ENCODE results near the gene PCDHGA9.
"Not testable (repeated sequence)": the region's sequence is repeated elsewhere in the genome, so short reads cannot be mapped to it uniquely, and the experiment has no call there.

Gene PCDHGA9

DNA sequence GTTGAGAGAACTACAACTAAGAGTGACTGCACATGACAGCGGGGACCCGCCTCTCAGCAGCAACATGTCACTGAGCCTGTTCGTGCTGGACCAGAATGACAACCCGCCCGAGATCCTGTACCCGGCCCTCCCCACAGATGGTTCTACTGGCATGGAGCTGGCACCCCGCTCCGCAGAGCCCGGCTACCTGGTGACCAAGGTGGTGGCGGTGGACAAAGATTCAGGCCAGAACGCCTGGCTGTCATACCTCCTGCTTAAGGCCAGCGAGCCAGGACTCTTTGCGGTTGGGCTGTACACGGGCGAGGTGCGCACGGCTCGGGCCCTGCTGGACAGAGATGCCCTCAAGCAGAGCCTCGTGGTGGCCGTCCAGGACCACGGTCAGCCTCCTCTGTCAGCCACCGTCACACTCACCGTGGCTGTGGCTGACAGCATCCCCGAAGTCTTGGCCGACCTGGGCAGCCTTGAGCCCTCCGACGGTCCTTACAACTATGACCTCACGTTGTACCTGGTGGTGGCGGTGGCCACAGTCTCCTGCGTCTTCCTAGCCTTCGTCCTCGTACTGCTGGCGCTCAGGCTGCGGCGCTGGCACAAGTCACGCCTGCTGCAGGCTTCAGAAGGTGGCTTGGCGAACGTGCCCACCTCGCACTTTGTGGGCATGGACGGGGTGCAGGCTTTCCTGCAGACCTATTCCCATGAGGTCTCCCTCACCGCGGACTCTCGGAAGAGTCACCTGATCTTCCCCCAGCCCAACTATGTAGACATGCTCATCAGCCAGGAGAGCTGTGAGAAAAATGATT, 17.9 kb upstream of the PCDHGA9 start:
- DNase-seq = no peak

GRCh38 chr5:141387557-141388311, 14.8 kb upstream of the PCDHGA9 start, which contains the start of gene PCDHGB4:
Gene PCDHGB4, plus strand, starts transcription at chr5:141387698. Its CDS starts 187 bp downstream, at chr5:141387885.
- not testable (repeated sequence) for DNase-seq

- no peak for DNase-seq
Measured at GRCh38 chr5:141388661-141389060, 13.9 kb upstream of the PCDHGA9 start.

DNA sequence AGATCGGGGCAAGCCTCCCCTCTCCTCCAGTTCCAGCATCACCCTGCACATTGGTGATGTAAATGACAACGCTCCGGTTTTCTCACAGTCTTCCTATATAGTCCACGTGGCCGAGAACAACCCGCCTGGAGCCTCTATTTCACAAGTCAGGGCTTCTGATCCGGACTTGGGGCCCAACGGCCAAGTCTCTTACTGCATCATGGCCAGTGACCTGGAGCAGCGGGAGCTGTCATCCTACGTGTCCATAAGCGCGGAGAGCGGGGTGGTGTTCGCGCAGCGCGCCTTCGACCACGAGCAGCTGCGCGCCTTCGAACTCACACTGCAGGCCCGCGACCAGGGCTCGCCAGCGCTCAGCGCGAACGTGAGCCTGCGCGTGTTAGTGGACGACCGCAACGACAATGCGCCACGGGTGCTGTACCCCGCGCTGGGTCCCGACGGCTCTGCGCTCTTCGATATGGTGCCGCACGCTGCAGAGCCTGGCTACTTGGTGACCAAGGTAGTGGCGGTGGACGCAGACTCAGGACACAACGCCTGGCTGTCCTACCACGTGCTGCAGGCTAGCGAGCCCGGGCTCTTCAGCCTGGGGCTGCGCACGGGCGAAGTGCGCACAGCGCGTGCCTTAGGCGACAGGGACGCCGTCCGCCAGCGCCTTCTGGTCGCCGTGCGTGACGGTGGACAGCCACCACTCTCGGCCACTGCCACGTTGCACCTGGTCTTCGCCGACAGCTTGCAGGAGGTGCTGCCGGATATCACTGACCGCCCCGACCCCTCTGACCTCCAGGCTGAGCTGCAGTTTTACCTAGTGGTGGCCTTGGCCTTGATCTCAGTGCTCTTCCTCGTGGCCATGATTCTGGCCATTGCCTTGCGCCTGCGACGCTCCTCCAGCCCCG, 13.2 kb upstream of the PCDHGA9 start:
- no peak for DNase-seq

DNA sequence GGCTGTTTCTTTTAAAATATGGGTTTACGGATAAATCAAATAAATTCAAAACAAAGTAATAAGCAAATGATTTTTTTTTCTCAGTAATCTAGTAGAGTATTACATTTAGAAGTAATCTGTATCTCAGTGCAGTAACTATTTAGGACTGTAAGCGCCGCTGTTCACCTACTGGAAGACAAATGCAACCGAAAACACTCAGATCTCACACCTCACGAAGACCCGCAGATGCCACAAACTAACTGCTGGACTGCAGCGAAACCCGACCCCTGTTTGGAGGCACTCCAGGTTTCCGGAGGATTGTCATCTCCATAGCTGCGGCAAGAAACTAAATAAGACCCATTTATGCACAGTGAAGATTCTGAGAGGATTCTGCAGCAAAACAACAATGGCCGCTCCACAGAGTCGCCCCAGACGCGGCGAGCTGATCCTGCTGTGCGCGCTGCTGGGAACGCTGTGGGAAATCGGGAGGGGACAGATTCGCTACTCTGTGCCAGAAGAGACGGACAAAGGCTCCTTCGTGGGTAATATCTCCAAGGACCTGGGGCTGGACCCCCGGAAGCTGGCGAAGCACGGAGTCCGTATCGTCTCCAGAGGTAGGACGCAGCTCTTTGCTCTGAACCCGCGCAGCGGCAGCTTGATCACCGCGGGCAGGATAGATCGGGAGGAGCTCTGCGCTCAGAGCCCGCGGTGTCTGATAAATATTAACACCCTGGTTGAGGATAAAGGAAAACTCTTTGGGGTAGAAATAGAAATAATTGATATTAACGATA, 10.0 kb upstream of the PCDHGA9 start, which contains the start of gene PCDHGA8:
TSS of gene PCDHGA8 (plus strand) at position 205 of the 770 bp plus-strand sequence. CDS start at position 386, 181 bp downstream.
- DNase-seq = no peak

DNA sequence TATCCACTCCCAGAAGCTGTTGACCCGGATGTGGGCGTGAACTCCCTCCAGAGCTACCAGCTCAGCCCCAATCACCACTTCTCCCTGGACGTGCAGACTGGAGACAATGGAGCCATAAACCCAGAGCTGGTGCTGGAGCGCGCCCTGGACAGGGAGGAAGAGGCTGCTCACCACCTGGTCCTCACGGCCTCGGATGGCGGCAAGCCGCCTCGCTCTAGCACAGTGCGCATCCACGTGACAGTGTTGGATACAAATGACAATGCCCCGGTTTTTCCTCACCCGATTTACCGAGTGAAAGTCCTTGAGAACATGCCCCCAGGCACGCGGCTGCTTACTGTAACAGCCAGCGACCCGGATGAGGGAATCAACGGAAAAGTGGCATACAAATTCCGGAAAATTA, 9.3 kb upstream of the PCDHGA9 start:
- no peak for DNase-seq

- DNase-seq = not testable (repeated sequence)
Measured at GRCh38 chr5:141394401-141395187, 8.0 kb upstream of the PCDHGA9 start.

DNA sequence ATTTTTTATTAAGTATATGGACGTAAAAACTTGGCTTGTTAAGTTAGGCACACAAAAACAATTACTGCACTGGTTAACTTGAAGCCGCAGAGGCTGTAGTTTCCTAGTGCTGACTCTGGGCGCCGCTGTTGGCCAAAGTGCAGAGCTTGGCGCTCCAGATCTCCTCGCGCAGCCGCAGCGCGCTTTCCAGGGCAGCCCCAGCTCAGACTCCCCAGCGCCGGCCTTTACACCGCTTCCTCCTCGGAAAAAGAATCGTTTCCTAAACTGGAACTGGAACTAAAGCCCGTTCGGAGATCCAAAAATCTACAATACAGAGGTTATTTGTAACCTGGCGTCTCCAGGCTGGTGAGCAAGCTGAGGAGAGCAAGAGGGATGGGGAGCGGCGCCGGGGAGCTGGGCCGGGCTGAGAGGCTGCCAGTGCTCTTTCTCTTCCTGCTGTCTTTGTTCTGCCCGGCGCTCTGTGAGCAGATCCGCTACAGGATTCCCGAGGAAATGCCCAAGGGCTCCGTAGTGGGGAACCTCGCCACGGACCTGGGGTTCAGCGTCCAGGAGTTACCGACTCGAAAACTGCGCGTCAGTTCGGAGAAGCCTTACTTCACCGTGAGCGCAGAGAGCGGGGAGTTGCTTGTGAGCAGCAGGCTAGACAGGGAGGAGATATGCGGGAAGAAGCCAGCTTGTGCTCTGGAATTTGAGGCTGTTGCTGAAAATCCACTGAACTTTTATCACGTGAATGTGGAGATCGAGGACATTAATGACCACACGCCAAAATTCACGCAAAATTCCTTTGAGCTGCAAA, 4.6 kb upstream of the PCDHGA9 start, which contains the start of gene PCDHGB5:
TSS of gene PCDHGB5 (plus strand) at position 192 of the 796 bp plus-strand sequence. CDS start at position 373, 181 bp downstream.
- not testable (repeated sequence) for DNase-seq

GRCh38 chr5:141398608-141399007, 4.0 kb upstream of the PCDHGA9 start:
- no peak for DNase-seq

- no peak for DNase-seq
Measured at GRCh38 chr5:141399555-141400258, 2.9 kb upstream of the PCDHGA9 start.

DNA sequence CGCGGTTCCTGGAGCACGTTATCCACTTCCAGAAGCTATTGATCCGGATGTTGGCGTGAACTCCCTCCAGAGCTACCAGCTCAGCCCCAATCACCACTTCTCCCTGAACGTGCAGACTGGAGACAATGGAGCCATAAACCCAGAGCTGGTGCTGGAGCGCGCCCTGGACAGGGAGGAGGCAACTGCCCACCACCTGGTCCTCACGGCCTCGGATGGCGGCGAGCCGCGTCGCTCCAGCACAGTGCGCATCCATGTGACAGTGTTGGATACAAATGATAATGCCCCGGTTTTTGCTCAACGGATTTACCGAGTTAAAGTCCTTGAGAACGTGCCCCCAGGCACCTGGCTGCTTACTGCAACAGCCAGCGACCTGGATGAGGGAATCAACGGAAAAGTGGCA, 809 bp downstream of the PCDHGA9 start:
- no peak for DNase-seq

- DNase-seq = not testable (repeated sequence)
Measured at GRCh38 chr5:141407790-141408505, 5.4 kb downstream of the PCDHGA9 start, which contains the start of gene PCDHGB6. Gene PCDHGB6, plus strand, starts transcription at chr5:141408021. Its CDS starts 182 bp downstream, at chr5:141408203.

DNA sequence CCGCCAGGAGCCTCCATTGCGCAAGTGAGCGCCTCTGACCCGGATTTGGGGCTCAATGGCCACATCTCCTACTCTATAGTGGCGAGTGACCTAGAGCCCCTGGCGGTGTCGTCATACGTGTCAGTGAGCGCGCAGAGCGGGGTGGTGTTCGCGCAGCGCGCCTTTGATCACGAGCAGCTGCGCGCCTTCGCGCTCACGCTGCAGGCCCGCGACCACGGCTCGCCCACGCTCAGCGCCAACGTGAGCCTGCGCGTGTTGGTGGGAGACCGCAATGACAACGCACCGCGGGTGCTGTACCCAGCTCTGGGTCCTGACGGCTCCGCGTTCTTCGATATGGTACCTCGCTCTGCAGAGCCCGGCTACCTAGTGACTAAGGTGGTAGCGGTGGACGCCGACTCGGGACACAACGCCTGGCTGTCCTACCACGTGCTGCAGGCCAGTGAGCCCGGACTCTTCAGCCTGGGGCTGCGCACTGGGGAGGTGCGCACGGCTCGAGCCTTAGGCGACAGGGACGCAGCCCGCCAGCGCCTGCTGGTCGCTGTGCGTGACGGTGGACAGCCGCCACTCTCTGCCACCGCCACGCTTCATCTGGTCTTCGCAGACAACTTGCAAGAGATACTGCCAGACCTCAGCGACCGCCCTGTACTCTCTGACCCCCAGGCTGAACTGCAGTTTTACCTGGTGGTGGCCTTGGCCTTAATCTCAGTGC, 7.2 kb downstream of the PCDHGA9 start:
- no peak for DNase-seq

- DNase-seq = no peak
Measured at GRCh38 chr5:141411575-141411974, 9.0 kb downstream of the PCDHGA9 start.

DNA sequence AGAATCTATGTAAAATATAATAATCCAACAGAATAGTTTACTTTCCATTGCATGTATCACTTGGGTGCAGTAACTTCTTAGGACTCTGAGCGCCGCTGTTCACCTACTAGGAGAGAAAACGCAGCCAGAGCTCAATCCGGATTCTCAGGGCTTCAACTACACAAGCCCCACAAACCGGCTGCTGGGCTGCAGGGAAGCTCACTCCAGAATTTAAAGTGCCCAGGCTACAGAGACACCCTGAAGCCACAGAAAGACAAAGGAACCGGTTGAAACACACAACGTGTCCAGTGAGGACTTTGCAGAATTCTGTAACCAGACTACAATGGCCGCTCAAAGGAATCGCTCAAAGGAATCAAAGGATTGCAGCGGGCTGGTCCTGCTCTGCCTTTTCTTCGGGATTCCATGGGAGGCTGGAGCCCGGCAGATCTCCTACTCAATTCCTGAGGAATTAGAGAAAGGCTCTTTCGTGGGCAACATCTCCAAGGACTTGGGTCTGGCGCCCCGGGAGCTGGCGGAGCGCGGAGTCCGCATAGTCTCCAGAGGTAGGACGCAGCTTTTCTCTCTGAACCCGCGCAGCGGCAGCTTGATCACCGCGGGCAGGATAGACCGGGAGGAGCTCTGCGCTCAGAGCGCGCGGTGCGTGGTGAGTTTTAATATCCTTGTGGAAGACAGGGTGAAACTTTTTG, 10.4 kb downstream of the PCDHGA9 start, which contains the start of gene PCDHGA10:
TSS of gene PCDHGA10 (plus strand) at position 134 of the 686 bp plus-strand sequence. CDS start at position 323, 189 bp downstream.
- no peak for DNase-seq

- no peak for DNase-seq
Measured at GRCh38 chr5:141413540-141414069, 11.0 kb downstream of the PCDHGA9 start.

Data from cortex of kidney (tissue), 1 donor.